Naive thymus-derived CD4-positive, alpha-beta T cell (primary cell): ENCODE results near the gene GNPTG. TPM values are rescaled to one million over a fixed set of nuclear protein-coding genes. Genes with fewer than 3 reads are reported as not detected.
A peak's percentile ranks its signal among the peaks of the same experiment; 100 is the strongest.

Source experiments
- ATAC-seq: fragments of 150-1000 bp; cut with Tn5 transposase; 2 replicates; pipeline ENCODE4 v1.10.0; 2021; ENCODE audit warnings: mild to moderate bottlenecking, moderate library complexity
- CTCF ChIA-PET: fragments of 350-600 bp; sonication (Branson Sonifier 250); formaldehyde crosslinking; loops from one replicate; lab custom pipeline; 2021; ENCODE audit warnings: antibody characterized with exemption; lab: Charles Lee
- POLR2A ChIA-PET: fragments of 350-600 bp; sonication (Branson Sonifier 250); formaldehyde crosslinking; loops from one replicate; lab custom pipeline; 2021; ENCODE audit warnings: antibody characterized with exemption, inconsistent platforms; lab: Charles Lee
- DNase-seq, 9 donors: peaks; one replicate each; pipeline versions ENCODE4 v3.0.0 to v3.0.0-alpha.2; 2020 to 2022; ENCODE audit warnings: mixed read lengths in 1 of 9
- H3K27ac ChIP-seq: one replicate; pipeline ENCODE4 v1.7.0; 2013; ENCODE audit warnings: mild to moderate bottlenecking, low read depth, low read length, moderate library complexity
- H3K27me3 ChIP-seq, 2 donors: one replicate each; pipeline ENCODE4 v1.7.0; 2013; ENCODE audit warnings: low read length in 2 of 2, mild to moderate bottlenecking in 2 of 2, moderate library complexity in 2 of 2; ENCODE audit not compliant: control insufficient read depth in 2 of 2, insufficient read depth in 2 of 2
- H3K36me3 ChIP-seq, 3 experiments: 1 replicate in 2 of 3; 2 replicates in 1 of 3; pipeline ENCODE4 v1.7.0; 2013; ENCODE audit warnings: low read length in 3 of 3, mild to moderate bottlenecking in 3 of 3, moderate library complexity in 1 of 3; ENCODE audit not compliant: insufficient read depth in 3 of 3, control insufficient read depth in 2 of 3
- H3K4me1 ChIP-seq, 2 donors: one replicate each; pipeline ENCODE4 v1.7.0; 2013; ENCODE audit warnings: low read length in 2 of 2, mild to moderate bottlenecking in 2 of 2, moderate library complexity in 1 of 2; ENCODE audit not compliant: control insufficient read depth in 2 of 2, insufficient read depth in 2 of 2
- H3K4me3 ChIP-seq: 2 replicates; pipeline ENCODE4 v1.7.0; 2013; ENCODE audit warnings: mild to moderate bottlenecking, low read length
- H3K9me3 ChIP-seq, 3 experiments: 1 replicate in 2 of 3; 2 replicates in 1 of 3; pipeline ENCODE4 v1.7.0; 2013; ENCODE audit warnings: low read length in 3 of 3; ENCODE audit not compliant: control insufficient read depth in 2 of 3
- H3K27ac Mint-ChIP-seq, 9 donors: one replicate each; pipeline ENCODE4 v1.8.0; 2020 to 2022; ENCODE audit warnings: mixed read lengths in 9 of 9, mild to moderate bottlenecking in 8 of 9, moderate library complexity in 5 of 9, inconsistent platforms in 2 of 9
- H3K27me3 Mint-ChIP-seq, 5 donors: one replicate each; pipeline ENCODE4 v1.8.0; 2021 to 2022; ENCODE audit warnings: mixed read lengths in 5 of 5, mild to moderate bottlenecking in 1 of 5
- H3K36me3 Mint-ChIP-seq, 5 donors: one replicate each; pipeline ENCODE4 v1.8.0; 2020 to 2022; ENCODE audit warnings: mixed read lengths in 5 of 5, mild to moderate bottlenecking in 3 of 5, inconsistent platforms in 1 of 5
- H3K4me1 Mint-ChIP-seq, 7 donors: one replicate each; pipeline ENCODE4 v1.8.0; 2020 to 2022; ENCODE audit warnings: mixed read lengths in 7 of 7, mild to moderate bottlenecking in 3 of 7, inconsistent platforms in 1 of 7
- H3K4me3 Mint-ChIP-seq, 10 donors: one replicate each; pipeline ENCODE4 v1.8.0; 2020 to 2022; ENCODE audit warnings: mild to moderate bottlenecking in 10 of 10, mixed read lengths in 10 of 10, moderate library complexity in 6 of 10, inconsistent platforms in 2 of 10
- H3K9me3 Mint-ChIP-seq, 11 donors: one replicate each; pipeline ENCODE4 v1.8.0; 2020 to 2022; ENCODE audit warnings: mixed read lengths in 11 of 11, mild to moderate bottlenecking in 4 of 11, inconsistent platforms in 1 of 11, moderate library complexity in 1 of 11
- intact Hi-C, 2 donors: fragments of 100-400 bp; cut with micrococcal nuclease; formaldehyde crosslinking; loops; one replicate each; pipeline ENCODE4 v1.15.1; 2023
- polyA plus RNA-seq, 2 donors: library from polyadenylated mRNA; unstranded; fragments of 300-500 nt; fragmentation: Illumina TruSeq; gene quantifications; one replicate each; pipeline ENCODE4 v1.2.3, GENCODE V29; 2021
- total RNA-seq, 6 experiments: library from RNA in 5 of 6; stranded (reverse) in 5 of 6; gene quantifications; 1 replicate in 5 of 6; 2 replicates in 1 of 6; pipeline ENCODE4 v1.2.3 and lab custom pipeline; 2021 to 2026

GNPTG gene
- total and polyA plus RNA-seq, 7 experiments from 2014 or later = 37.9 to 57.7 (median 48.6) TPM

DNA sequence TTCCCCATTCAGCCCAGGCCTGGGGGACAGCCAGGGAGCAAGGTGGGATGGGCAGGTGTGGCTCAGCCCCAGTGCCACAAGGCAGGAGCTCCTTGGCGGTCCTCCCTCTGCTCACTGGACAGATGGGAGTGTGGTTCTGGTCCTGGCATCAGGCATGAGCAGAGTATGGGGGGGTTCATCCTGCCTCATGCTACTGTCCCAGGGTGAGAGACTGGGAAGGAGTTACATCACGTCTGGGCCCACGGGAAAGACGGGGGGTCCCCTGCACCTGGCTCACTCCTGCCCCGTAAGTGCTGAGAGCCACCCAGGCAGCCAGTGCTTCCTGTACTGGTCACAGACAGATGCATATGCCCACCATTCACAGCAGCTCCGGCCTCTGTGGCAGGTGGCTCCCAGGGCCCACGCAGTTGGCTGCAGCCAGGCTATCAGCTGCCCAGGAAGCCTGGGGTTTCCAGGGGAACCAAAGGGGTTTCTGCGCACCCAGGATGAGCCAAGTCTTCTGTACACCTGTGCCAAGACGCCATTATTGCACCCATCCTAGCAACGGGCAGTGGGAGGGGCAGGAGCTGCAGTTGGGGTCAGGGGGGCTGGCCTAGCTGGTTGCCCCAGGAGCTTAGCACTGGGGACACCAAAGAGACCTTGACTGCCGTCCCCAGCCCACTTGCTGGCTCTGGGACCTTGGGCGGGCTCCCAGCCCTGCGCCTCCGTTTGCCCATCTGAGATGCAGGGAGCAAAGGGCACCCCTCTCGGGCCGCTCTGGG, 16.3 kb upstream of the GNPTG start:
- Histone ChIP-seq H3K27ac (no peak overlapping the region), H3K27me3 (peaks cover 0 to 16% of the 10 kb centered on the region in 2 donors), H3K4me1 (peaks cover 14 to 27% of the 10 kb centered on the region in 2 donors), H3K4me3 (no peak overlapping the region), H3K9me3 (peaks cover 0 to 4% (median 0%) of the 10 kb centered on the region in 3 experiments), H3K36me3 (no peaks in the 10 kb centered on the region)
- ATAC-seq = no peak
- CTCF ChIA-PET = no interaction called here
- Mint-ChIP-seq H3K9me3 (no peaks in the 10 kb centered on the region), H3K27me3 (peaks cover 0 to 36% (median 14%) of the 10 kb centered on the region in 5 donors), H3K4me1 (peaks cover 0 to 18% (median 12%) of the 10 kb centered on the region in 7 donors), H3K4me3 (peak overlapping the region in 1 of 10 donors; percentile 63), H3K36me3 (no peaks in the 10 kb centered on the region), H3K27ac (no peak overlapping the region)
- intact Hi-C loops = no loop called here
- POLR2A ChIA-PET = no interaction called here
- no peak for DNase-seq

DNA sequence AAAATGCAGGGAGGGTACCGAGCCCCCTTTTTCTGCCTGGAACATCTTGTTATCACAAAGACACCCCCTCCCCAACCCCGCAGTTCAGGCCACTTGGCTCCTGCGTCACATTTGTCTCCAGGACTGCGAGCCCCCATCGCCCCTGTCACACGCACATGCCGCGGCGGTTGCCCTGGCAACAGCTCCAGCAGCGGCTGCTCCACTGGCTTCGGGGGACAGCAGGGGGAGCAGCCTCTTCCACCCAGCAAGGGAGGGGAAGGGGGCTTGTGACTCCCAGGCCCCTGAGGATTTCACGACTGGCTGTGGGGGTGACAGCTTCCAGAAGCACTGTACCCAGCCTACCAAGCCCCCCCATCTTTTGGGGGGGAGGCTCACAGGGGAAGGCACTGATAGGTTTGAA, 15.7 kb upstream of the GNPTG start:
- intact Hi-C loops = no loop called here
- Mint-ChIP-seq H3K9me3 (no peaks in the 10 kb centered on the region), H3K4me1 (peaks cover 0 to 18% (median 12%) of the 10 kb centered on the region in 7 donors), H3K27ac (no peak overlapping the region), H3K27me3 (peaks cover 0 to 35% (median 14%) of the 10 kb centered on the region in 5 donors), H3K36me3 (no peaks in the 10 kb centered on the region), H3K4me3 (no peak overlapping the region)
- H3K27me3 ChIP-seq = peaks cover 0 to 16% of the 10 kb centered on the region in 2 donors
- ChIA-PET POLR2A (no interaction called here), CTCF (no interaction called here)
- H3K4me1 ChIP-seq = peaks cover 14 to 27% of the 10 kb centered on the region in 2 donors
- no peak overlapping the region for H3K4me3 ChIP-seq
- H3K36me3 ChIP-seq = no peaks in the 10 kb centered on the region
- no peaks in the 10 kb centered on the region for H3K9me3 ChIP-seq
- DNase-seq (no peak), ATAC-seq (no peak)
- H3K27ac ChIP-seq = no peak overlapping the region

DNA sequence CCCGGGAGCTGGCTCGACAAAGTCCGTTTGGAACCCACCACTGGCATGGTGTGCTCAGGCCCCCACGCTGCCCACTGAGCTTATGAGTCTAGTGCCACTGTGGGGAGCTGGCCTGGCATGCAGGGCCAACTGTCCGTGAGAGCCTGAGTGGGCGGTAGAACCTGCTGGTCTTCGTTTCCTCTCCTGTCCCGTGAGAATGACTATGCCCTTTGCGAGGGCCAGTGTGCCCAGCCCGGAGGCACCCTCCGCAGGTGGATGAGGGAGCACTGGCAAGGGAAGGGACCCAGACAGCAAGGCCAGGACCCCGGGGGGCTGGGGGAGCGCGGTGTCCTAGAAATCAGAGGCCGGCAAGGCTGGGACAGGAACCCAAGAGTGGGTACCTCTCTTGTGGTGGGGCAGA, 15.1 kb upstream of the GNPTG start:
- CTCF ChIA-PET = no interaction called here
- peaks cover 0 to 10% of the 10 kb centered on the region in 2 donors for H3K27me3 ChIP-seq
- POLR2A ChIA-PET = no interaction called here
- no peak overlapping the region for H3K4me3 ChIP-seq
- H3K27ac Mint-ChIP-seq = no peak overlapping the region
- no peaks in the 10 kb centered on the region for H3K36me3 Mint-ChIP-seq
- peaks cover 0 to 13% (median 7%) of the 10 kb centered on the region in 7 donors for H3K4me1 Mint-ChIP-seq
- no peak overlapping the region for H3K4me3 Mint-ChIP-seq
- peaks cover 12 to 24% of the 10 kb centered on the region in 2 donors for H3K4me1 ChIP-seq
- peaks cover 0 to 31% (median 14%) of the 10 kb centered on the region in 5 donors for H3K27me3 Mint-ChIP-seq
- DNase-seq = no peak
- no peaks in the 10 kb centered on the region for H3K36me3 ChIP-seq
- H3K9me3 Mint-ChIP-seq = no peaks in the 10 kb centered on the region
- H3K27ac ChIP-seq = no peak overlapping the region
- intact Hi-C loops = no loop called here
- ATAC-seq = no peak
- no peaks in the 10 kb centered on the region for H3K9me3 ChIP-seq

DNA sequence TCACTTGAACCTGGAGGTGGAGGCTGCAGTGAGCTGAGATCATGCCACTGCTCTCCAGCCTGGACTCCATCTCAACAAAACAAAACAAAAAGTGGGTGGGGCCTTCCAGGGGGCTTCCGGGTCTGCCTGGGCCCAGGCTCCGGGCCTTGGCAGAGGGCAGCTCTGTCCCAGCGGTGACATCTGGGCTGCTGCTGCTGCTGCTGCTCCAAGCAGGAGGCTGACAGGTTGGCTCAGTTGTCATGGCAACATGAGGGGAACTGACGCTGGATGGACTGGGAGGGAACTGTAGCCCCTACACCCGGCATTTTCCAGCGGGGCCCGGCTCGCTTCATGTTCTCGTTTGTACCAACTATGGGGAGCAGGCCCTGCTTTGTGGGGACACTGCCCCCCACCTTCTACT, 14.2 kb upstream of the GNPTG start:
- Histone ChIP-seq H3K27me3 (peaks cover 0 to 10% of the 10 kb centered on the region in 2 donors), H3K4me1 (peaks cover 12 to 24% of the 10 kb centered on the region in 2 donors), H3K27ac (no peak overlapping the region), H3K36me3 (no peaks in the 10 kb centered on the region), H3K9me3 (no peaks in the 10 kb centered on the region), H3K4me3 (no peak overlapping the region)
- Mint-ChIP-seq H3K4me3 (no peak overlapping the region), H3K36me3 (no peaks in the 10 kb centered on the region), H3K9me3 (no peaks in the 10 kb centered on the region), H3K27ac (no peak overlapping the region), H3K4me1 (peaks cover 0 to 11% (median 8%) of the 10 kb centered on the region in 7 donors), H3K27me3 (peaks cover 0 to 23% (median 8%) of the 10 kb centered on the region in 5 donors)
- DNase-seq = no peak
- intact Hi-C loops = no loop called here
- no peak for ATAC-seq
- POLR2A ChIA-PET = interaction anchor here (1.0 kb wide), 1 partner anchor 28 kb away, joined by 5 read pairs; the partner anchor contains the start of gene UBE2I
- CTCF ChIA-PET = interaction anchor here (1.2 kb wide), 1 partner anchor 330 kb away, joined by 4 read pairs; no protein-coding TSS in a partner anchor

DNA sequence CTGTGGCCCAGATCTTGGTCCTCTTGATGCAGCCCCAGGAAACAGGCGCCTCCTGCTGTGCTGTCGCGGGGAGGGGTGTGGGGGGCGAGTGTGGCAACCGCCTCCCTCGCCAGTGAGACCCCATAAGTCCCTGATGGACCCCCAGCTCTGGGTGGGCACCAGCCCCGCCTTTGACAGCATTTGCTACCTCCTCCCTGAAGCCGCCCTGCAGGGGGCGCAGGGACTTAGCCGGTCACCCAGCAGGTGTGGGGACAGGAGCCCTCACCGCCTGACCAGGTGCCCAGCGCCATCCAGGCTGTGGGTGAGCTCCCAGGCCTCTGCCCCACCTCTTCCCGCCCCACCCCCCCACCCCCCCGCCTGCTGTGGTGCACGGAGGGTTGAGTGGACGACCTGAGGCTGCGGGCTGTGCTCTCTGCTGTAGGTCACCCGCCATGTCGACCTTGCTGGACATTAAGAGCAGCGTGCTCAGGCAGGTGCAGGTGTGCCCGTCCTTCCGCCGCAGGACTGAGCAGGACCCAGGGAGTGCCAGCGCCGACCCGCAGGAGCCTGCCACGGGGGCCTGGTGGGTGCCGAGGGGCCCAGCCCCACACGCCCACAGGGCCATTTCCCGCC, 13.5 kb upstream of the GNPTG start:
- Histone ChIP-seq H3K4me1 (peaks cover 11 to 24% of the 10 kb centered on the region in 2 donors), H3K36me3 (no peaks in the 10 kb centered on the region), H3K27me3 (peaks cover 0 to 10% of the 10 kb centered on the region in 2 donors), H3K27ac (no peak overlapping the region), H3K4me3 (no peak overlapping the region), H3K9me3 (no peaks in the 10 kb centered on the region)
- DNase-seq (no peak), ATAC-seq (no peak)
- Mint-ChIP-seq H3K4me1 (peaks cover 5 to 14% (median 14%) of the 10 kb centered on the region in 7 donors), H3K36me3 (no peaks in the 10 kb centered on the region), H3K27me3 (peaks cover 0 to 19% (median 5%) of the 10 kb centered on the region in 5 donors), H3K27ac (no peak overlapping the region), H3K4me3 (no peak overlapping the region), H3K9me3 (no peaks in the 10 kb centered on the region)
- intact Hi-C loops = no loop called here
- CTCF ChIA-PET = interaction anchor here (1.2 kb wide), 1 partner anchor 329 kb away, joined by 4 read pairs; no protein-coding TSS in a partner anchor
- POLR2A ChIA-PET = interaction anchor here (1.0 kb wide), 1 partner anchor 29 kb away, joined by 5 read pairs; the partner anchor contains the start of gene UBE2I

DNA sequence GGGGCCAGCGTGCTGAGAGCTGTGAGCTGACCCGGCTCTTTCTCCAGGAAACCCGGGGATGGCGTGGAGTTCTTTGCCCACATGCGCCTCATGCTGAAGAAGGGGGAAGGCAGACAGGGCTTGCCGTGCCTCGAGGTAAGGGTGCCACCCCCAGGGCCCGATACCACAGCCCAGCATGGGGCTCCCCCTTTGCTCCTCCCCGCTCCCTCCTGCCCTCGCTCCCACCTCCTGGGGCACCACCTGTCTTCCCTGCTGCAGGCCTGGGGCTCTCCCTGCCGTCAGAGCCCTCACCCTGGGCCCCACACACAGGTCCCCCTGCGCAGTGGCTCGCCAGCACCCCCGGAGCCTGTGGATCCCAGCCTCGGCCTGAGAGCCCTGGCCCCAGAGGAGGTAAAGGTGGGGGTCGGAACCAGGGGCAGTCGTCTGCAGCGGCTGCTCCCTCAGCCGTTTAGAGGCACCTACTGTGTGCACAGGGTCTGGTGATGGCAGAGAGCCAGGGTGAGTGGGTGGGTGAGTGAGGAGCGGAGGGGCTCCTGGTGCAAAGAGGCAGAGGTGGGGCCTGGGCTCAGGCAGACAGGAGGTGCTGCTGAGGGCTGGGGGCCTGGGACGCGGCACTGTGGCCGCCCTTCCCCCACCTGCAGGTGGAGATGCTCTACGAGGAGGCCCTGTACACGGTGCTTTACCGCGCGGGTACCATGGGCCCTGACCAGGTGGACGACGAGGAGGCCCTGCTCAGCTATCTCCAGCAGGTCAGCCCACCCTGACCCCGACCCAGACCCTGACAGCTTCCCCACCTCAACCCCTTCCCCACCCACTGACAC, 12.7 kb upstream of the GNPTG start:
- DNase-seq (no peak), ATAC-seq (no peak)
- no peaks in the 10 kb centered on the region for H3K36me3 Mint-ChIP-seq
- Histone ChIP-seq H3K4me3 (no peak overlapping the region), H3K9me3 (no peaks in the 10 kb centered on the region), H3K27ac (no peak overlapping the region), H3K27me3 (peaks cover 0 to 10% of the 10 kb centered on the region in 2 donors), H3K4me1 (peaks cover 11 to 23% of the 10 kb centered on the region in 2 donors), H3K36me3 (no peaks in the 10 kb centered on the region)
- ChIA-PET CTCF (no interaction called here), POLR2A (no interaction called here)
- H3K4me1 Mint-ChIP-seq = peaks cover 7 to 18% (median 15%) of the 10 kb centered on the region in 7 donors
- intact Hi-C loops = no loop called here
- H3K4me3 Mint-ChIP-seq = no peak overlapping the region
- no peak overlapping the region for H3K27ac Mint-ChIP-seq
- peaks cover 0 to 19% (median 5%) of the 10 kb centered on the region in 5 donors for H3K27me3 Mint-ChIP-seq
- H3K9me3 Mint-ChIP-seq = no peaks in the 10 kb centered on the region
